Measurements from ENCODE around the gene SHISA9. TPM values are rescaled to one million over a fixed set of nuclear protein-coding genes. Genes with fewer than 3 reads are reported as not detected.
"Not testable (repeated sequence)": the region's sequence is repeated elsewhere in the genome, so short reads cannot be mapped to it uniquely, and the experiment has no call there.

SHISA9 gene
- total RNA-seq, 2 experiments from 2014 or later = not detected

- Mint-ChIP-seq H3K27me3 (ENCODE audit: low read depth) (peaks cover 58% of the 10 kb centered on the region), H3K4me3 (peak overlapping the region; percentile 34), H3K9me3 (no peaks in the 10 kb centered on the region), H3K36me3 (ENCODE audit: low read depth) (no peaks in the 10 kb centered on the region), H3K27ac (no peak overlapping the region), H3K4me1 (ENCODE audit: low read depth) (peaks cover 10% of the 10 kb centered on the region)
- CTCF ChIA-PET = interaction anchor here (0.7 kb wide), 1 partner anchor 49 kb away, joined by 3 read pairs; no protein-coding TSS in a partner anchor
- intact Hi-C loops (cut with micrococcal nuclease) = no loop called here
- no peak for DNase-seq
Observed at GRCh38 chr16:12902511-12903372, 1.3 kb downstream of the SHISA9 start.

GRCh38 chr16:12903407-12904328, 2.3 kb downstream of the SHISA9 start:
- CTCF ChIA-PET = interaction anchor here (0.7 to 1.0 kb wide), 2 partner anchors 50 to 243 kb away, joined by 3 read pairs; no protein-coding TSS in a partner anchor
- Mint-ChIP-seq H3K4me3 (no peak overlapping the region), H3K9me3 (no peaks in the 10 kb centered on the region), H3K4me1 (ENCODE audit: low read depth) (peaks cover 10% of the 10 kb centered on the region), H3K27me3 (ENCODE audit: low read depth) (peaks cover 58% of the 10 kb centered on the region), H3K36me3 (ENCODE audit: low read depth) (no peaks in the 10 kb centered on the region), H3K27ac (no peak overlapping the region)
- DNase-seq = no peak
- intact Hi-C loops (cut with micrococcal nuclease) = no loop called here

GRCh38 chr16:12904329-12904671, 2.9 kb downstream of the SHISA9 start:
- no peak overlapping the region for H3K4me3 Mint-ChIP-seq
- no peak for DNase-seq
- CTCF ChIA-PET = interaction anchor here (1.0 kb wide), 1 partner anchor 243 kb away, joined by 3 read pairs; no protein-coding TSS in a partner anchor

DNA sequence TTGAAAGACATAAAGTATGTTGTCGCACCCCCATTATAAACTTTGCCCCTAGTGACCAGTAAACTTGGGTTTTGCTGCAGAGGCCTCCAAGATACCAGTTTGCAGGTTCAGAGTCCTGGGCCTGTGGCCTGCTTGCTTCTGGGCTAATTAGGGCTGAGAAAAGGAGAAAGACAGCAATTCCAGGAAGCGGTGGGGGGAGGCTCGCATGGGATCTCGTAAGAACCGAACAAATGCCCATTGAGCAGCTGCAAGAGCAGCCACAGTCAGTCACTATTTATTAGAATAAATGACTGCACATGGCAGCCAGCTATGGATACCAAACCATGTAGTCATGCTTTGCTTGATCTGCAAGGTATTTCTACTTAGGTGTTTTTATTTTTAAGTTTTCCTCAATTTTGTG, 4.9 kb downstream of the SHISA9 start:
- CTCF ChIA-PET = no interaction called here
- peaks cover 41% of the 10 kb centered on the region for H3K27me3 Mint-ChIP-seq (ENCODE audit: low read depth)
- intact Hi-C loops (cut with micrococcal nuclease) = no loop called here

More at GRCh38 chr16:12904329-12904671, 2.9 kb downstream of the SHISA9 start:
- no peak overlapping the region for H3K27ac Mint-ChIP-seq
- H3K36me3 Mint-ChIP-seq (ENCODE audit: low read depth) = no peaks in the 10 kb centered on the region
- peaks cover 10% of the 10 kb centered on the region for H3K4me1 Mint-ChIP-seq (ENCODE audit: low read depth)
- intact Hi-C loops (cut with micrococcal nuclease) = no loop called here
- H3K27me3 Mint-ChIP-seq (ENCODE audit: low read depth) = peaks cover 52% of the 10 kb centered on the region
- no peaks in the 10 kb centered on the region for H3K9me3 Mint-ChIP-seq

GRCh38 chr16:12906765-12907516, 5.5 kb downstream of the SHISA9 start:
- Mint-ChIP-seq H3K9me3 (no peaks in the 10 kb centered on the region), H3K36me3 (ENCODE audit: low read depth) (no peaks in the 10 kb centered on the region), H3K27me3 (ENCODE audit: low read depth) (peaks cover 42% of the 10 kb centered on the region), H3K4me1 (ENCODE audit: low read depth) (peaks cover 8% of the 10 kb centered on the region), H3K27ac (no peak overlapping the region), H3K4me3 (no peak overlapping the region)
- CTCF ChIA-PET = interaction anchor here (0.8 to 1.9 kb wide), 4 partner anchors 35 to 812 kb away, joined by 3 to 6 read pairs (median 3); no protein-coding TSS in a partner anchor
- DNase-seq = no peak
- intact Hi-C loops (cut with micrococcal nuclease) = no loop called here

More for the DNA sequence above, 4.9 kb downstream of the SHISA9 start:
- DNase-seq = no peak
- no peak overlapping the region for H3K27ac Mint-ChIP-seq
- H3K36me3 Mint-ChIP-seq (ENCODE audit: low read depth) = no peaks in the 10 kb centered on the region
- peaks cover 8% of the 10 kb centered on the region for H3K4me1 Mint-ChIP-seq (ENCODE audit: low read depth)
- no peak overlapping the region for H3K4me3 Mint-ChIP-seq
- no peaks in the 10 kb centered on the region for H3K9me3 Mint-ChIP-seq

DNA sequence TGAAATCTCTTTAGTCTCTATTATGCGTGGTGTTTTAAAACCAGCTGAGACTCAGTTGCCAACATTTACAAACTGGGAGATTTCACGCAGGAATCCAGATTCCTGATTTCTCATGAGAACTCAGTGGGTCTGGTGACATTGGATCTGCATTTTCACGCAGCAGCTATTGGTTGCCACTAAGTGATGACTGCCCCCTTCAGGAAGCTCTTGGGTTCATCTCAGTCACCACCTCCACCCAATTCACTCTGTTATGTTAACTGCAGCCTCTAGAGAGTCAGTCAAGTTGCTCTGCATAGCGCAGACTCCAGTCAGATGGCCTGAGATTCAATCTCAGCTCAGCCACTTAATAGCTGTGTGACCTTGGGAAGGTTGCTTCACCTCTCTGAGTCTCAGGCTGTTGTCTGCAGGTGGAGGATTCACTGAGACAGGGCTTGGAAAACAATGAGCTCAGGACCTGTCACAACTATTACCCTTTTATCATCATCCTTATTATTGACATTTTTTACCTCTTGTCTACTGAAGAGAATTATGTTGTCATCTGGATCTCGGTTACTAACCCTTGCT, 6.4 kb downstream of the SHISA9 start:
- intact Hi-C loops (cut with micrococcal nuclease) = no loop called here
- Mint-ChIP-seq H3K27ac (peak overlapping the region; percentile 46), H3K27me3 (ENCODE audit: low read depth) (peaks cover 37% of the 10 kb centered on the region), H3K4me3 (no peak overlapping the region), H3K4me1 (ENCODE audit: low read depth) (peaks cover 3% of the 10 kb centered on the region), H3K36me3 (ENCODE audit: low read depth) (no peaks in the 10 kb centered on the region), H3K9me3 (no peaks in the 10 kb centered on the region)
- DNase-seq = peak; percentile 18
- CTCF ChIA-PET = interaction anchor here (0.8 to 1.9 kb wide), 4 partner anchors 34 to 812 kb away, joined by 3 to 6 read pairs (median 3); no protein-coding TSS in a partner anchor

- Mint-ChIP-seq H3K27ac (no peak overlapping the region), H3K4me3 (no peak overlapping the region), H3K27me3 (ENCODE audit: low read depth) (peaks cover 23% of the 10 kb centered on the region), H3K4me1 (ENCODE audit: low read depth) (no peaks in the 10 kb centered on the region), H3K9me3 (no peaks in the 10 kb centered on the region), H3K36me3 (ENCODE audit: low read depth) (no peaks in the 10 kb centered on the region)
- intact Hi-C loops (cut with micrococcal nuclease) = no loop called here
- CTCF ChIA-PET = interaction anchor here (0.6 kb wide), 1 partner anchor 21 kb away, joined by 4 read pairs; no protein-coding TSS in a partner anchor
- no peak for DNase-seq
Observed at GRCh38 chr16:12917246-12917645, 15.8 kb downstream of the SHISA9 start.

- Mint-ChIP-seq H3K27ac (no peak overlapping the region), H3K9me3 (no peaks in the 10 kb centered on the region)
- intact Hi-C loops (cut with micrococcal nuclease) = no loop called here
Observed at GRCh38 chr16:12917653-12918052, 16.3 kb downstream of the SHISA9 start.

GRCh38 chr16:12920739-12921138, 19.3 kb downstream of the SHISA9 start:
- intact Hi-C loops (cut with micrococcal nuclease) = no loop called here
- no peak for DNase-seq
- Mint-ChIP-seq H3K4me3 (no peak overlapping the region), H3K4me1 (ENCODE audit: low read depth) (no peaks in the 10 kb centered on the region), H3K9me3 (no peaks in the 10 kb centered on the region), H3K27me3 (ENCODE audit: low read depth) (peaks cover 30% of the 10 kb centered on the region), H3K36me3 (ENCODE audit: low read depth) (no peaks in the 10 kb centered on the region), H3K27ac (no peak overlapping the region)
- CTCF ChIA-PET = no interaction called here

More at GRCh38 chr16:12917653-12918052, 16.3 kb downstream of the SHISA9 start:
- H3K4me3 Mint-ChIP-seq = no peak overlapping the region
- H3K27me3 Mint-ChIP-seq (ENCODE audit: low read depth) = peaks cover 23% of the 10 kb centered on the region
- CTCF ChIA-PET = interaction anchor here (0.6 kb wide), 1 partner anchor 22 kb away, joined by 4 read pairs; no protein-coding TSS in a partner anchor
- H3K4me1 Mint-ChIP-seq (ENCODE audit: low read depth) = no peaks in the 10 kb centered on the region
- H3K36me3 Mint-ChIP-seq (ENCODE audit: low read depth) = no peaks in the 10 kb centered on the region
- DNase-seq = no peak

- H3K4me3 Mint-ChIP-seq; H3K27ac Mint-ChIP-seq; CTCF ChIA-PET; intact Hi-C loops (cut with micrococcal nuclease); DNase-seq; H3K4me1 Mint-ChIP-seq (ENCODE audit: low read depth); H3K36me3 Mint-ChIP-seq (ENCODE audit: low read depth); H3K9me3 Mint-ChIP-seq: not testable (repeated sequence)
- H3K27me3 Mint-ChIP-seq (ENCODE audit: low read depth) = peaks cover 23% of the 10 kb centered on the region
Observed at GRCh38 chr16:12923640-12924039, 22.2 kb downstream of the SHISA9 start.

GRCh38 chr16:12925026-12925800, 23.8 kb downstream of the SHISA9 start:
- CTCF ChIA-PET = no interaction called here
- Mint-ChIP-seq H3K9me3 (no peaks in the 10 kb centered on the region), H3K27ac (no peak overlapping the region), H3K27me3 (ENCODE audit: low read depth) (peaks cover 20% of the 10 kb centered on the region), H3K36me3 (ENCODE audit: low read depth) (no peaks in the 10 kb centered on the region), H3K4me3 (no peak overlapping the region), H3K4me1 (ENCODE audit: low read depth) (no peaks in the 10 kb centered on the region)
- DNase-seq = no peak
- intact Hi-C loops (cut with micrococcal nuclease) = no loop called here
